HG02588 (cell line): ENCODE results near the gene MGAT5.

ENCODE experiments used
- ATAC-seq: cut with Tn5 transposase; IDR thresholded peaks from one replicate; pipeline ENCODE4 v1.9.1; 2021; ENCODE audit warnings: mild to moderate bottlenecking, moderate library complexity; ENCODE audit not compliant: unreplicated experiment

The MGAT5 gene

GRCh38 chr2:134491022-134491421 is 237.2 kb downstream of the MGAT5 start:
- ATAC-seq = no peak

GRCh38 chr2:134491771-134492441 is 238.0 kb downstream of the MGAT5 start:
- ATAC-seq = no peak

DNA sequence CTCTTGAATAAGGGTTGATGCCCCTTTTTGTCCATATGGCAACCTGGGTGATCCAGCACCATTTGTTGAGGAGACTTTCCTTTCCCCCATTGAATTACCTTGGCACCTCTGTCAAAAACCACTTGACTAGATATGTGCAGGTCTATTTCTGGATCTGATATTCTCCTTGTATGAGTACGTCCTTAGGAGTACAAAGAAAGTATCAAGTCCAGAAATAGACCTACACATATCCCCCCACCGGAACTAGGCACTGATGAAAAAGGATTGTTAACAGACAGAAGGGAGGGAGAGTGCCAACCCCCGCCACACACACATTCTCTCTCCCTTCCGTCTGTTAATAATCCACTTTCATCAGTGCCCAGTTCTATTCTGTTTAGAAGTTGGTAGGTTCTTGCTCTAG is 239.9 kb downstream of the MGAT5 start:
- ATAC-seq = no peak

DNA sequence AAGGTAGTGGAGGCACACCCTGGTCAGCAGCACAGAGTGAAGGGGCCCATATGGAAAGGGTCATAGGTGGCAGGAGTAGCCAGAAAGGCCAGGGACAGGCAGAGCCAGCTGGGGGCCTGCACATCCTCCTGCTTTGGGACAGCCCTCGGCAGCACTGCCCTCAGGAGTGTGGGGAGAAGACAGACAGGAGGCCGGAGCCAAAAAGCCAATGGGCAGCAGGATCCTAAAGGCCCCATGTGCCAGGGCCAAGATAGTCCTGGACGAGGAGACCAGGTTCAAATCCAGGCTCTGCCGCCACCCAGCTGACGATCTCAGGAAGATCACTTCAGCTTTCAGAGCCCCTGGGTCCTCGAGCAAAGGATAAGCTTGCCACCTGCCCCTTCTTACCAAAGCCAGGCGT is 244.8 kb downstream of the MGAT5 start:
- no peak for ATAC-seq

- no peak for ATAC-seq
Observed at GRCh38 chr2:134499307-134499926, 245.5 kb downstream of the MGAT5 start.

GRCh38 chr2:134500211-134500935 is 246.5 kb downstream of the MGAT5 start:
- no peak for ATAC-seq

GRCh38 chr2:134501476-134502091 is 247.7 kb downstream of the MGAT5 start:
- no peak for ATAC-seq

GRCh38 chr2:134502104-134502503 is 248.2 kb downstream of the MGAT5 start:
- ATAC-seq = no peak
